ENCODE results near the gene CLEC6A.

DNA sequence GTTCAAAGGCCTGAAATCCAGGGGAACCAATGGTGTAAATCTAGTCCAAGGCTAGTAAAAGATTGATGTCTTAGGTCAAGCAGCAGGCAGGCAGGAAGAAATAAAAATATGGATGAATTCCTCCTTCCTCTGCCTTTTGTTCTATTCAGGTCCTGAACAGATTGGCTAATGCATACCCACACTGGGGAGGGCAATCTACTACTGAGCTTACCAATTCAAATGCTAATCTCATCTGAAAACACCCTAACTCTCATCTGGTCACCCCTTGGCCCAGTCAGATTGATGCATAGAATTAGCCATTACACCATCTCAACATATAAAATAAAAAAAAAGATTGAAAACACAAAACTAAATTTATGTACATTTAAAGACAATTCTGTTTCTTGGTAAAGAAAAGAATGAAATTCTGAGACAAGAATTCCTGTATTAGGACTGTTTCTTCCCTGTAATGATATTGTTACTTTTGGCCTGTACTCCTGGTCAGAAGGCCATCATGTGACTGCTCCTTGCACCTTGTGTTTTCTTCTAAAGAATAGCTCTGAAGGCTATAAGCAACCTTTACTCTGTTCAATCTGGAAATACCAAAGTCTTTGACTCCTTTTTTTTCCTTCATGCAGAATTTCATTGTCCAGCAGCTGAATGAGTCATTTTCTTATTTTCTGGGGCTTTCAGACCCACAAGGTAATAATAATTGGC, 19.9 kb downstream of the CLEC6A start:
- TF ChIP-seq, protein P1, sequence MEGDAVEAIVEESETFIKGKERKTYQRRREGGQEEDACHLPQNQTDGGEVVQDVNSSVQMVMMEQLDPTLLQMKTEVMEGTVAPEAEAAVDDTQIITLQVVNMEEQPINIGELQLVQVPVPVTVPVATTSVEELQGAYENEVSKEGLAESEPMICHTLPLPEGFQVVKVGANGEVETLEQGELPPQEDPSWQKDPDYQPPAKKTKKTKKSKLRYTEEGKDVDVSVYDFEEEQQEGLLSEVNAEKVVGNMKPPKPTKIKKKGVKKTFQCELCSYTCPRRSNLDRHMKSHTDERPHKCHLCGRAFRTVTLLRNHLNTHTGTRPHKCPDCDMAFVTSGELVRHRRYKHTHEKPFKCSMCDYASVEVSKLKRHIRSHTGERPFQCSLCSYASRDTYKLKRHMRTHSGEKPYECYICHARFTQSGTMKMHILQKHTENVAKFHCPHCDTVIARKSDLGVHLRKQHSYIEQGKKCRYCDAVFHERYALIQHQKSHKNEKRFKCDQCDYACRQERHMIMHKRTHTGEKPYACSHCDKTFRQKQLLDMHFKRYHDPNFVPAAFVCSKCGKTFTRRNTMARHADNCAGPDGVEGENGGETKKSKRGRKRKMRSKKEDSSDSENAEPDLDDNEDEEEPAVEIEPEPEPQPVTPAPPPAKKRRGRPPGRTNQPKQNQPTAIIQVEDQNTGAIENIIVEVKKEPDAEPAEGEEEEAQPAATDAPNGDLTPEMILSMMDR (IDR thresholded peaks at IDR 0.05; ENCODE audit: low read depth, low read length, missing input control), result no peak
- TF ChIP-seq SP1 (IDR thresholded peaks at IDR 0.05) (no peak), YY1 (IDR thresholded peaks at IDR 0.05) (no peak), REST (IDR thresholded peaks at IDR 0.05) (no peak), RAD21 (IDR thresholded peaks at IDR 0.05) (no peak), GABPA (IDR thresholded peaks at IDR 0.05 in 1 of 2, conservative IDR thresholded peaks at IDR 0.05 in 1 of 2) (no peak), TAF1 (conservative IDR thresholded peaks at IDR 0.05) (no peak), MAX (IDR thresholded peaks at IDR 0.05) (no peak), NR2F2 (IDR thresholded peaks at IDR 0.05) (no peak), ATF3 (IDR thresholded peaks at IDR 0.05) (no peak), ZBTB33 (IDR thresholded peaks at IDR 0.05) (no peak)
